GM23338 (cell line): Measurements from ENCODE around the gene SLC22A16. TPM values are rescaled to one million over a fixed set of nuclear protein-coding genes. Genes with fewer than 3 reads are reported as not detected.

Source experiments
- ATAC-seq: fragments of 200-7000 bp; cut with Tn5 transposase; 3 replicates; pipeline ENCODE4 v1.9.1; 2020
- DNase-seq: peaks from one replicate; pipeline ENCODE4 v3.0.0-alpha.2; 2015; ENCODE audit warnings: low spot score
- H2AFZ ChIP-seq: fragments of 200-600 bp; sonication (generic); 2 replicates; pipeline ENCODE4 v1.8.0; 2016; ENCODE audit warnings: antibody characterized with exemption, mild to moderate bottlenecking, moderate library complexity
- H3F3A ChIP-seq: fragments of 200-600 bp; sonication (generic); replicated peaks from 2 replicates; pipeline ENCODE4 v1.8.0; 2017; ENCODE audit warnings: antibody characterized with exemption, mixed run types, low read depth
- H3K27ac ChIP-seq: fragments of 200-600 bp; sonication (generic); 2 replicates; pipeline ENCODE4 v1.6.1; 2016; ENCODE audit warnings: low read depth
- H3K27me3 ChIP-seq: fragments of 200-600 bp; sonication (generic); 2 replicates; pipeline ENCODE4 v1.8.0; 2016; ENCODE audit warnings: mild to moderate bottlenecking, mixed run types, moderate library complexity; ENCODE audit not compliant: insufficient read depth
- H3K36me3 ChIP-seq: fragments of 200-600 bp; sonication (generic); 2 replicates; pipeline ENCODE4 v1.8.0; 2016; ENCODE audit warnings: mild to moderate bottlenecking; ENCODE audit not compliant: insufficient read depth
- H3K4me1 ChIP-seq: fragments of 200-600 bp; sonication (generic); 2 replicates; pipeline ENCODE4 v1.8.0; 2016; ENCODE audit warnings: mild to moderate bottlenecking, moderate library complexity; ENCODE audit not compliant: insufficient read depth
- H3K4me2 ChIP-seq: fragments of 200-600 bp; sonication (generic); 2 replicates; pipeline ENCODE4 v1.7.1; 2017; ENCODE audit warnings: mixed run types
- H3K4me3 ChIP-seq: fragments of 200-600 bp; sonication (generic); 2 replicates; pipeline ENCODE4 v1.6.1; 2016; ENCODE audit warnings: mixed run types
- H3K79me2 ChIP-seq: fragments of 200-600 bp; sonication (generic); replicated peaks from 2 replicates; pipeline ENCODE4 v1.8.0; 2017; ENCODE audit warnings: mild to moderate bottlenecking; ENCODE audit not compliant: insufficient read depth
- H3K9me2 ChIP-seq: fragments of 200-600 bp; sonication (generic); 2 replicates; pipeline ENCODE4 v1.8.0; 2017; ENCODE audit not compliant: insufficient read depth
- H4K20me1 ChIP-seq: fragments of 200-600 bp; sonication (generic); replicated peaks from 2 replicates; pipeline ENCODE4 v1.8.0; 2017; ENCODE audit warnings: mild to moderate bottlenecking; ENCODE audit not compliant: insufficient read depth
- H3K27ac Mint-ChIP-seq: 2 replicates; pipeline ENCODE4 v1.8.0; 2020; ENCODE audit warnings: inconsistent platforms, mild to moderate bottlenecking, moderate library complexity, mixed read lengths
- H3K27me3 Mint-ChIP-seq: 3 replicates; pipeline ENCODE4 v1.8.0; 2022; ENCODE audit warnings: low read depth, mild to moderate bottlenecking, moderate library complexity, mixed read lengths, inconsistent platforms; ENCODE audit not compliant: insufficient read depth, poor library complexity
- H3K36me3 Mint-ChIP-seq: 3 replicates; pipeline ENCODE4 v1.8.0; 2021; ENCODE audit warnings: low read depth, mild to moderate bottlenecking, inconsistent platforms, moderate library complexity, mixed read lengths
- H3K4me1 Mint-ChIP-seq: 3 replicates; pipeline ENCODE4 v1.8.0; 2020; ENCODE audit warnings: mild to moderate bottlenecking, inconsistent platforms, mixed read lengths
- H3K4me3 Mint-ChIP-seq: 3 replicates; pipeline ENCODE4 v1.8.0; 2021; ENCODE audit warnings: moderate library complexity, mild to moderate bottlenecking, inconsistent platforms, mixed read lengths
- H3K9me3 Mint-ChIP-seq: 3 replicates; pipeline ENCODE4 v1.8.0; 2020; ENCODE audit warnings: moderate library complexity, mild to moderate bottlenecking, inconsistent platforms, mixed read lengths
- CTCF ChIP-seq, 2 experiments: fragments of 200-600 bp in 1 of 2; sonication (generic) in 1 of 2; conservative IDR thresholded peaks; 2 replicates each; pipeline versions ENCODE4 v1.5.1 to v1.6.1; 2016 to 2017; ENCODE audit warnings: antibody characterized with exemption in 2 of 2, low read depth in 2 of 2, mild to moderate bottlenecking in 2 of 2, moderate library complexity in 1 of 2
- ETS1 ChIP-seq: IDR thresholded peaks from 2 replicates; pipeline ENCODE4 v1.6.1; 2016; ENCODE audit warnings: antibody characterized with exemption
- EZH2 ChIP-seq: fragments of 200-600 bp; sonication (generic); IDR thresholded peaks from one replicate; pipeline ENCODE4 v1.8.0; 2017; ENCODE audit warnings: antibody characterized with exemption, mild to moderate bottlenecking, low read depth; ENCODE audit not compliant: unreplicated experiment
- EZH2phosphoT487 ChIP-seq: fragments of 200-600 bp; sonication (generic); IDR thresholded peaks from one replicate; pipeline ENCODE4 v1.8.1; 2018; ENCODE audit warnings: antibody characterized with exemption; ENCODE audit not compliant: unreplicated experiment
- NANOG ChIP-seq: IDR thresholded peaks from 2 replicates; pipeline ENCODE4 v1.6.1; 2016; ENCODE audit warnings: antibody characterized with exemption, borderline replicate concordance
- POLR2AphosphoS5 ChIP-seq: IDR thresholded peaks from 2 replicates; pipeline ENCODE4 v1.6.1; 2016; ENCODE audit warnings: antibody characterized with exemption, low read depth
- REST ChIP-seq: IDR thresholded peaks from one replicate; pipeline ENCODE4 v1.6.1; 2018; ENCODE audit warnings: antibody characterized with exemption; ENCODE audit not compliant: unreplicated experiment
- STAT1 ChIP-seq: IDR thresholded peaks from one replicate; pipeline ENCODE4 v1.6.1; 2016; ENCODE audit warnings: antibody characterized with exemption; ENCODE audit not compliant: unreplicated experiment
- ZNF114 ChIP-seq: fragments of 250-450 bp; sonication (Bioruptor Pico); IDR thresholded peaks from 2 replicates; pipeline ENCODE4 v1.5.0; 2020; ENCODE audit warnings: mild to moderate bottlenecking, moderate library complexity
- ZNF331 ChIP-seq: fragments of 250-450 bp; sonication (Bioruptor Pico); IDR thresholded peaks from 2 replicates; pipeline ENCODE4 v1.5.0; 2020; ENCODE audit warnings: low read depth, mild to moderate bottlenecking, moderate library complexity
- polyA plus RNA-seq: library from polyadenylated mRNA; unstranded; fragments of >200 nt; fragmentation: Nextera tagmentation; extraction: Ambion mirVana; gene quantifications from 2 replicates; pipeline ENCODE4 v1.2.1, GENCODE V29; 2016
- total RNA-seq: library from RNA; depleted of rRNA; stranded (reverse); fragments of >200 nt; shearing (Covaris generic); gene quantifications from 2 replicates; pipeline ENCODE4 v1.2.3, GENCODE V29; 2014

SLC22A16 gene
- total and polyA plus RNA-seq, 2 experiments from 2014 or later: 0.37 to 0.42 TPM

GRCh38 chr6:110408901-110409300 is 67.5 kb downstream of the SLC22A16 start:
- Mint-ChIP-seq H3K27ac (no peak overlapping the region), H3K27me3 (peaks cover 3% of the 10 kb centered on the region), H3K9me3 (no peaks in the 10 kb centered on the region), H3K4me1 (no peaks in the 10 kb centered on the region; the same call in 2 of the 3 replicates), H3K36me3 (no peaks in the 10 kb centered on the region), H3K4me3 (no peak overlapping the region)
- TF ChIP-seq CTCF (conservative IDR thresholded peaks at IDR 0.05; ENCODE audit: low read depth in 2 of 2) (peak; percentile 28 to 57; a peak in 3 of 4 replicates), POLR2AphosphoS5 (no peak)
- Histone ChIP-seq H3K4me3 (no peak overlapping the region), H3K79me2 (no peaks in the 10 kb centered on the region), H3F3A (no peaks in the 10 kb centered on the region), H3K27me3 (no peaks in the 10 kb centered on the region), H2AFZ (0 out of 2 replicates have a peak overlapping the region, but pooled peaks have one; percentile 59), H4K20me1 (no peaks in the 10 kb centered on the region), H3K4me2 (no peak overlapping the region), H3K36me3 (no peaks in the 10 kb centered on the region), H3K9me2 (no peaks in the 10 kb centered on the region), H3K4me1 (no peaks in the 10 kb centered on the region), H3K27ac (no peak overlapping the region)
- DNase-seq (peak; percentile 60), ATAC-seq (peak; percentile 90)

GRCh38 chr6:110404607-110405006 is 71.8 kb downstream of the SLC22A16 start:
- no peaks in the 10 kb centered on the region for H3K9me3 Mint-ChIP-seq
- Histone ChIP-seq H3K27ac (no peak overlapping the region), H3K4me2 (no peak overlapping the region), H3K27me3 (no peaks in the 10 kb centered on the region), H3F3A (no peaks in the 10 kb centered on the region), H3K4me3 (no peak overlapping the region), H2AFZ (no peak overlapping the region), H3K4me1 (no peaks in the 10 kb centered on the region), H3K36me3 (no peaks in the 10 kb centered on the region), H4K20me1 (no peaks in the 10 kb centered on the region), H3K9me2 (no peaks in the 10 kb centered on the region), H3K79me2 (no peaks in the 10 kb centered on the region)
- H3K27me3 Mint-ChIP-seq: peaks cover 3% of the 10 kb centered on the region
- no peak overlapping the region for H3K27ac Mint-ChIP-seq
- H3K4me3 Mint-ChIP-seq: no peak overlapping the region
- ATAC-seq (no peak), DNase-seq (no peak)
- no peaks in the 10 kb centered on the region for H3K36me3 Mint-ChIP-seq
- no peaks in the 10 kb centered on the region; the same call in 2 of the 3 replicates for H3K4me1 Mint-ChIP-seq
- TF ChIP-seq EZH2: no peak
- TF ChIP-seq ZNF331 (CRISPR knock-in tag): no peak
- TF ChIP-seq ZNF114: no peak
- no peak for TF ChIP-seq STAT1
- TF ChIP-seq ETS1: no peak
- TF ChIP-seq REST: no peak
- no peak for TF ChIP-seq EZH2phosphoT487
- TF ChIP-seq CTCF (conservative IDR thresholded peaks at IDR 0.05; ENCODE audit: low read depth in 2 of 2): no peak
- TF ChIP-seq POLR2AphosphoS5: no peak
- TF ChIP-seq NANOG: no peak
